ENCODE results near the gene SPDYA. TPM values are rescaled to one million over a fixed set of nuclear protein-coding genes. Genes with fewer than 3 reads are reported as not detected.

Gene SPDYA
- total and polyA plus RNA-seq, 2 of the 13 experiments (the other 11 are each of a cell fraction or from before 2014, with no cell fraction given), result 0.32 to 0.75 TPM

GRCh38 chr2:28870146-28870891 is 59.7 kb downstream of the SPDYA start, which contains the start of gene TRMT61B (continued):
- peak; percentile 99 for TF ChIP-seq ZHX1 (CRISPR knock-in tag; IDR thresholded peaks at IDR 0.05; ENCODE audit: low read depth)
- 0 out of 2 replicates have a peak, but pooled peaks have one; percentile 14 for TF ChIP-seq ZBTB1 (CRISPR knock-in tag; IDR thresholded peaks at IDR 0.05; ENCODE audit: borderline replicate concordance)
- peak; percentile 98 for TF ChIP-seq ZNF331 (CRISPR knock-in tag; IDR thresholded peaks at IDR 0.05)
- TF ChIP-seq DMAP1 (CRISPR knock-in tag; IDR thresholded peaks at IDR 0.05), result peak; percentile 99
- peak; percentile 99 for TF ChIP-seq MXD4 (CRISPR knock-in tag; IDR thresholded peaks at IDR 0.05)
- no peak for TF ChIP-seq BHLHE40 (IDR thresholded peaks at IDR 0.05; ENCODE audit: low read length)
- TF ChIP-seq TIGD3 (CRISPR knock-in tag; IDR thresholded peaks at IDR 0.05; ENCODE audit: borderline replicate concordance), result no peak
- peak; percentile 94 for TF ChIP-seq ATF6 (CRISPR knock-in tag; conservative IDR thresholded peaks at IDR 0.05)
- TF ChIP-seq CHD4 (IDR thresholded peaks at IDR 0.05; ENCODE audit: borderline replicate concordance, low read length), result no peak
- TF ChIP-seq ZBTB3 (CRISPR knock-in tag; IDR thresholded peaks at IDR 0.05; ENCODE audit: borderline replicate concordance, low read depth), result no peak
- TF ChIP-seq STAT5B (CRISPR knock-in tag; IDR thresholded peaks at IDR 0.05), result peak; percentile 94
- TF ChIP-seq, protein P1, sequence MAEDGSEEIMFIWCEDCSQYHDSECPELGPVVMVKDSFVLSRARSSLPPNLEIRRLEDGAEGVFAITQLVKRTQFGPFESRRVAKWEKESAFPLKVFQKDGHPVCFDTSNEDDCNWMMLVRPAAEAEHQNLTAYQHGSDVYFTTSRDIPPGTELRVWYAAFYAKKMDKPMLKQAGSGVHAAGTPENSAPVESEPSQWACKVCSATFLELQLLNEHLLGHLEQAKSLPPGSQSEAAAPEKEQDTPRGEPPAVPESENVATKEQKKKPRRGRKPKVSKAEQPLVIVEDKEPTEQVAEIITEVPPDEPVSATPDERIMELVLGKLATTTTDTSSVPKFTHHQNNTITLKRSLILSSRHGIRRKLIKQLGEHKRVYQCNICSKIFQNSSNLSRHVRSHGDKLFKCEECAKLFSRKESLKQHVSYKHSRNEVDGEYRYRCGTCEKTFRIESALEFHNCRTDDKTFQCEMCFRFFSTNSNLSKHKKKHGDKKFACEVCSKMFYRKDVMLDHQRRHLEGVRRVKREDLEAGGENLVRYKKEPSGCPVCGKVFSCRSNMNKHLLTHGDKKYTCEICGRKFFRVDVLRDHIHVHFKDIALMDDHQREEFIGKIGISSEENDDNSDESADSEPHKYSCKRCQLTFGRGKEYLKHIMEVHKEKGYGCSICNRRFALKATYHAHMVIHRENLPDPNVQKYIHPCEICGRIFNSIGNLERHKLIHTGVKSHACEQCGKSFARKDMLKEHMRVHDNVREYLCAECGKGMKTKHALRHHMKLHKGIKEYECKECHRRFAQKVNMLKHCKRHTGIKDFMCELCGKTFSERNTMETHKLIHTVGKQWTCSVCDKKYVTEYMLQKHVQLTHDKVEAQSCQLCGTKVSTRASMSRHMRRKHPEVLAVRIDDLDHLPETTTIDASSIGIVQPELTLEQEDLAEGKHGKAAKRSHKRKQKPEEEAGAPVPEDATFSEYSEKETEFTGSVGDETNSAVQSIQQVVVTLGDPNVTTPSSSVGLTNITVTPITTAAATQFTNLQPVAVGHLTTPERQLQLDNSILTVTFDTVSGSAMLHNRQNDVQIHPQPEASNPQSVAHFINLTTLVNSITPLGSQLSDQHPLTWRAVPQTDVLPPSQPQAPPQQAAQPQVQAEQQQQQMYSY (CRISPR knock-in tag; IDR thresholded peaks at IDR 0.05), result peak; percentile 11; the same call in 1 of the 2 replicates
- no peak for TF ChIP-seq ZNF629 (CRISPR knock-in tag; conservative IDR thresholded peaks at IDR 0.05)
- TF ChIP-seq HNRNPK (IDR thresholded peaks at IDR 0.05; ENCODE audit: low read depth, low read length, poor library complexity, severe bottlenecking), result no peak
- no peak for TF ChIP-seq GTF2F1 (IDR thresholded peaks at IDR 0.05; ENCODE audit: low read length)
- 0 out of 2 replicates have a peak, but pooled peaks have one; percentile 53 for TF ChIP-seq ZFP82 (CRISPR knock-in tag; IDR thresholded peaks at IDR 0.05; ENCODE audit: borderline replicate concordance)
- TF ChIP-seq ZNF782 (CRISPR knock-in tag; IDR thresholded peaks at IDR 0.05; ENCODE audit: borderline replicate concordance), result peak; percentile 98
- no peak for TF ChIP-seq CENPX (CRISPR knock-in tag; IDR thresholded peaks at IDR 0.05)
- TF ChIP-seq MYNN (CRISPR knock-in tag; IDR thresholded peaks at IDR 0.05; ENCODE audit: low read depth), result peak; percentile 91; the same call in 1 of the 2 replicates
- 0 out of 2 replicates have a peak, but pooled peaks have one; percentile 71 for TF ChIP-seq ZNF232 (CRISPR knock-in tag; IDR thresholded peaks at IDR 0.05; ENCODE audit: borderline replicate concordance)

All from HepG2 (cell line).